T-helper 1 cell treated with Interleukin-12 subunit alpha and Interleukin-12 subunit beta and Interleukin-4 antibody, amounts not matched to agents 30 ng/mL and 1 ng/mL, for 36 hours (primary cell): ENCODE results near the gene SS18L1. TPM values are rescaled to one million over a fixed set of nuclear protein-coding genes. Genes with fewer than 3 reads are reported as not detected.

ENCODE experiments used
- intact Hi-C: fragments of 100-400 bp; cut with micrococcal nuclease; formaldehyde crosslinking; loops from one replicate; pipeline ENCODE4 v1.15.1; 2024
- total RNA-seq: library from RNA; stranded (reverse); gene quantifications from 2 replicates; pipeline ENCODE4 v1.2.3, GENCODE V29; 2022

The SS18L1 gene
- total RNA-seq, 1 donor from 2014 or later = 19.7 TPM

GRCh38 chr20:62119591-62120364 is 23.8 kb upstream of the SS18L1 start:
- intact Hi-C loops = loop anchor here (5.0 to 10.0 kb wide), 4 partner anchors 107 to 815 kb away; partner anchors contain the start of genes GID8, MRGBP and TCFL5

- intact Hi-C loops = loop anchor here (5.0 to 10.0 kb wide), 4 partner anchors 108 to 814 kb away; partner anchors contain the start of genes GID8, MRGBP and TCFL5
Measured at GRCh38 chr20:62120365-62120762, 23.2 kb upstream of the SS18L1 start.

- intact Hi-C loops = loop anchor here (1.0 to 10.0 kb wide), 8 partner anchors 55 to 814 kb away; partner anchors contain the start of genes ADRM1, GID8, MRGBP and TCFL5
Measured at GRCh38 chr20:62120990-62121775, 22.4 kb upstream of the SS18L1 start.

- intact Hi-C loops = loop anchor here (1.0 to 10.0 kb wide), 12 partner anchors 15 to 813 kb away; partner anchors contain the start of genes ADRM1, GID8, MRGBP and OSBPL2
Measured at GRCh38 chr20:62121776-62122653, 21.6 kb upstream of the SS18L1 start, which contains the start of gene LSM14B. LSM14B (plus strand) TSS chr20:62122475; CDS start chr20:62122667, 192 bp downstream.

- intact Hi-C loops = loop anchor here (1.0 to 10.0 kb wide), 8 partner anchors 14 to 812 kb away; partner anchors contain the start of genes GID8, MRGBP, OSBPL2 and PSMA7
Measured at GRCh38 chr20:62122654-62123449, 20.7 kb upstream of the SS18L1 start.

GRCh38 chr20:62123450-62124118 is 20.0 kb upstream of the SS18L1 start:
- intact Hi-C loops = loop anchor here (5.0 to 10.0 kb wide), 4 partner anchors 111 to 811 kb away; partner anchors contain the start of genes GID8, MRGBP and TCFL5

GRCh38 chr20:62126141-62126540 is 17.4 kb upstream of the SS18L1 start:
- intact Hi-C loops = loop anchor here (10.0 kb wide), 1 partner anchor 809 kb away; the partner anchor contains the start of gene GID8

GRCh38 chr20:62127799-62128198 is 15.8 kb upstream of the SS18L1 start:
- intact Hi-C loops = loop anchor here (10.0 kb wide), 1 partner anchor 807 kb away; the partner anchor contains the start of gene GID8

- intact Hi-C loops = loop anchor here (10.0 kb wide), 1 partner anchor 806 kb away; the partner anchor contains the start of gene GID8
Measured at GRCh38 chr20:62128502-62128901, 15.1 kb upstream of the SS18L1 start.

GRCh38 chr20:62129731-62130531 is 13.6 kb upstream of the SS18L1 start:
- intact Hi-C loops = loop anchor here (10.0 kb wide), 1 partner anchor 805 kb away; the partner anchor contains the start of gene GID8

GRCh38 chr20:62131560-62132320 is 11.8 kb upstream of the SS18L1 start:
- intact Hi-C loops = no loop called here

- intact Hi-C loops = no loop called here
Measured at GRCh38 chr20:62132421-62132820, 11.1 kb upstream of the SS18L1 start.

GRCh38 chr20:62133051-62133845 is 10.3 kb upstream of the SS18L1 start:
- intact Hi-C loops = no loop called here

- intact Hi-C loops = no loop called here
Measured at GRCh38 chr20:62133864-62134263, 9.7 kb upstream of the SS18L1 start.

GRCh38 chr20:62134735-62135231 is 8.8 kb upstream of the SS18L1 start:
- intact Hi-C loops = loop anchor here (5.0 kb wide), 1 partner anchor 107 kb away; no protein-coding TSS in a partner anchor
